HG03354 (cell line): ENCODE results near the gene CROCC2.

ENCODE experiments used
- ATAC-seq: cut with Tn5 transposase; IDR thresholded peaks from one replicate; pipeline ENCODE4 v1.9.1; 2021; ENCODE audit warnings: mild to moderate bottlenecking; ENCODE audit not compliant: unreplicated experiment, poor library complexity, severe bottlenecking

The CROCC2 gene

DNA sequence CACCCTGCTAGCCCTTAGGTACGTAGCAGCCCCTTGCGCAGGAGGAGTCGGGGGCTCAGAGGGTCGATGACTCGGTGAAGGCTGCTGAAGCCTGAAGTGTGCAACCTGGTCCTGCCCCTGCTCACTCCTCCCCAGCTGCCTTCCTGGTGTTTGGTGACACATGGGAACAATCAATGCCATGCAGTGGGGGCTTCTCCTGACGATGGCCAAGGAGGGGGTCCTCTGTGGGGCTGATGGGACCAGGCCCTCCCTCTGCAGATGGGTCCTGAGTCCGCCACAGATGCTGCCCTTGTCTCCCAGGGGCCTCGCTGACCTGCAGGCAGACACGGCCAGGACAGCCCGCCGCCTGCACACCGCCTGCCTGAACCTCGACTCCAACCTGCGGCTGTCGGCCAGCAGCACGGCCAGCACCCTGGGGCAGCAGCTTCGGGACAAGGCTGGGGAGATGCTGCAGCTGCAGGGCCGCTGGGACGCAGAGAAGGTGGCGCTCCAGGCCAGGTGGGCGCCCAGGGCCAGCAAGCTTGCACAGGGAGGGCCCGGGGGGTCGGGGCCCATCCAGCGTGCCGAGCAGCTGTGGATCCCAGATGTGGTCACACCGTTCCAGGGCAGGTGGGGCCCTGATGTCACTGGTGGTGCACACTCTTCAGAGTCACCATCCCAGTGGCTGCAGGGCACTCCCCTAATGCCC is 24.6 kb downstream of the CROCC2 start:
- ATAC-seq, result no peak

DNA sequence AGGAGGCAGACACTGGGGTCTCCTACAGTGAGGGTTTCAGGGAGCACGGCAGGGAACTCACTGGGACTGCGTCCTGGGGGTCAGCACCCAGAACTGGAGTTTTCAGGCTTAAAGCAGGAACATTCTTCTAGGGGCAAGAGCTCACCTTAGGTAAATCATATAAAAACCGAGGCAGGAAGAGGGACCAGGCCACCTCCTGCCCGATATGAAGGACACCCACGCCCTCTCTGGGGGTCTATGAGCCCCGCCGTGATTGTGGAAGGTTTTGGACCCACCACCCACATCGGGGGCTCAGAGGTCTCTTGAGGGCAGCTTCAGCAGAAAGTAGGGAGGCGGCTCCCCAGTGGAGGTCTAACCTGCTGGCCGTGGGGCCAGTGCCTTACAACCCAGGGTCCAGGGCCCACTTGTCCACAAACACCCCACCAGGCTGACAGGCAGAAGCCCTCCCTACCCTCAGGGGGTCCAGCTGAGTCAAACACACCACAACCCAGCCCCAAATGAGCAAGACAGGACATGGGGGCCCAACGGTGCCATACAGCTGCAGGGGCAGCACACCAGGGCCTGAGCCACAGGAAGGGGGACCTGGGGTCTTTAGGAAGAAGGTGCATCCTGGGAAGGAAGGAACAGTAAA is 25.3 kb downstream of the CROCC2 start:
- ATAC-seq, result no peak

DNA sequence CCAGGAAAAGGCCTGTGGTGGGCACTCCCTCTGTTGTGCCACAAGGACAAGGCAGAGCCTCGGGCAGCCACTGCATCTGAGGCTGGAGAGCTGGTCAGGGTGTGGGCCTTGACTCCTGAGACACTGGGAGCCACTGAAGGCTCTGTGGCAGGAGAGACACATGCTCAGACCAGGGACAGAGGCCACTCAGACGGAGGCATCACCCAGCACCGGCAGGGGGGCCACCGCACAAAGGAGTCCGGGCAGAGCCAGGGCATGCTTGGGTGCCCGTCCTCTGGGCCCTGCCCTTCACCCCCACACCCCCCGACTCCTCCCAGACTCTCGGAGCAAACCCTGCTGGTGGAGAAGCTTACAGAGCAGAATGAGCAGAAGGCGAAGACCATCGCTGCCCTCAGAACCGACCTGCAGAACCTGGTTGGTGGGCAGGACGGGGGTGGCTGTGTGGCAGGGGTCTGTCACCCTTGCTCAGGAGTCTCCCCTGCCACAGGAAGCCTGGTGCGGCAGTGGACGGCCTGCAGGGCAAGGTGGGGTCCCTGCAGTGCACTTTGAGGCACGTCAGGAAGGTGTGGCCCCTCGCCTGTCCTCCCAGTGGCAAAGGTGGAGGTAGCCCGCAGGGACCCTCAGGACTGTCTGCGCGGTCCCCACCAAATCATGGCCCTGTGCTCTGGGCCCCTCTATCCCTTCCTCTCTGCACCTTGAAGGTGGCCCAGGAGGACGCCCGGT is 26.0 kb downstream of the CROCC2 start:
- ATAC-seq, result no peak

DNA sequence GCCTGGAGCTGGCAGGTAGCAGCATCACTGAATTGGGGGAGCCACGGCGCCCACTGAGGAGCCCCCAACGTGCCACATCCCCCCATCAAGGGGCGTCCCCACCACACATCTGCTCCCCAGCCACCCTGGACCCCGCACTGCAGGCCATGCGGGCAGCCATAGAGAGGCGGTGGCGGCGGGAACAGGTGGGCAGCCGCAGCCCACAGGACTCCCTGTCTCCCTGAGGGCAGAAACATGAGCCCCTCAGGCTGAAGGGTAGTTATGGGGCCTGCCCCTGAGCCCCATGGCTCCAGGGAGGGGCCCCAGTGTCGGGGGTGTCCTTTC is 26.6 kb downstream of the CROCC2 start:
- no peak for ATAC-seq

DNA sequence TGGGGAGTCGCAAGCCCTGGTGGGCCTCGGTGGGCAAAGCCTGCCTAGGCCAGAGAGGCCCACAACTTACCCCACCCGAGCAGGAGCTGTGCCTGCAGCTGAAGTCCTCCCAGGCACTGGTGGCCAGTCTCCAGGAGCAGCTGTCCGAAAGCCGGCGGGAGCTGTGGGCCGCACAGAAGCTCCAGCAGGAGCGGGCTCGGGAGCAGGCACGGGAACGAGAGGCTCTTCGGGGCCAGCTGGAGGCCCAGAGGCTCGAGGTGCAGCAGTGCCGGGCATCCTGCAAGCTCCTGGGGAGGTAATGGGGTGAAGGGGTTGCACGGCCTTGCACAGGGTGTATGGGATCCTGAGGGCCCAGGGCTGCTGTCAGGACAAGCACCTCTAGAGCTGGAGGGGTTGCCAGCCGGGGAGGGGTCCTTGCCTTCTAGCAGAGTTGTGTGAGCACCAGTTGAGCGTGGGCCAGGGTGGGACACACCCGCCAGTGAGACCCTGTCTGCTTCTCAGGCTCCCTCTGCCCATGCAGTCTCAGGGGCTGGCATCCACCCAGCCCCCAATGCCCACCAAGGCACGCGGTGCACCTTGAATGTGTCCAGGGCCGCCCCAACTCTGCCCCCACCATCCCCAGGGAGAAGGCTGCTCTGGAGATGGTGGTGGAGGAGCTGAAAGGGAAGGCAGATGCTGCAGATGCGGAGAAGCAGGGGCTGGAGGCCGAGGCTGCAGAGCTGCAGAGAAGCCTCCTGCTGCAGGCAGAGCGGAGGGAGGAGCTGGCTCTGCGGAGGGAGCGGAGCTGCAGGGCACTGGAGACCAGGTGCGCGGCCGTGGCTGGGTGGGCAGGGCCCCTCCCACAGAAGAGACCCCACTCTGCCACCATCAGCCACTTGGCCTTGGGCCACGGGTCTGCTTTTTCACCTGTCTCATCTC is 27.2 kb downstream of the CROCC2 start:
- ATAC-seq, result no peak

DNA sequence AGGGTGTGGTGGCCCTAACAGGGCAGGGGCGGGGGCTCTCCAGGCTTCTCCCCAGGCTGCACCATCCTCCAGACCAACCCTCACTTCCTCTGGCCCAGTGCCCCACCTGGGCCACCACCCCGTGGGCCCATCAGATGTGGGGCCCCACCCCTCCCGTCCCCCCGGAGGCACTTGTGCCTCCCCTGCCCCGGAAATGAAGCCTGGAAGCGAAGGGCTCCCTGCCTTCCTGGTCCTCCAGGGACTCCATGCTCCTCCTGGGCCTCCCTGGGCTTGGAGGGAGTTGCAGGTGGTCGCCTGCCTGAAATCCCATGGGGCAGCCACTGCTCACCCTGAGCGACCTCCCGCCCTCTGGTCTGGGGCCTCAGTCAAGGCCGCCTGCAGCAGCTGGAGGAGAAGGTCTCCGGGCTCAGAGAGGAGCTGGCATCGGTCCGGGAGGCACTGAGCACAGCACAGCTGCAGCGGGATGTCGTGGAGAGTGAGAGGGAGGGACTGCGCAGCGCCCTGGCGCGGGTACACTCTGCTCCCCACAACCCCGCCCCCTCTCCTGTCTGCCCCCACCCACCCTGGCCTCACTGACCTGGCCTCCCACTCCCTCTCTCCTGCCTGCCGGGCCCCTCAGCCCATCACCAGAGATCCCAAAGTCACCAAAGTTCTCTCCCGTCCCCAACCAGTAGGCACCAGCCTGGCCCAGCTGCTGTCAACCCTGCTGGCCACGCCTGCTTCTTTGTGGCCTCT is 28.0 kb downstream of the CROCC2 start:
- ATAC-seq, result no peak

DNA sequence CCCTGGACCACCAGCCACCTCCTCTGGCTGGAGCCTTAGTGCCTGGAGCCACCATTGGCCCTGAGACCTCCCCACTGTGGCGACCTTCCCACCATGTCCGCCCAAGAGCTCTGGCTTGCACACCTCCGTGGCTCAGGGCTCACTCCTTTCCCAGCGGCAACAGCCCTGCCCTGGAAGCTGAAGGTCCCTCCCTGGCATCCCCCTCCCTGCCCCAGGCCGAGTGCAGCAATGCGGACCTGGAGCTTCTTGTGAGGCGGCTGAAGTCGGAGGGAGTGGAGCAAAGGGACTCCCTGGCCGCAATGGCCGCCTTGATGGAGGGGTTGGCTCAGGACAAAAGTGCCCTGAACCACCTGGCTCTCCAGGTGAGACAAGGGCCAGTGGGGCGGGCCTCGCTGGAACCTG is 28.6 kb downstream of the CROCC2 start:
- no peak for ATAC-seq

DNA sequence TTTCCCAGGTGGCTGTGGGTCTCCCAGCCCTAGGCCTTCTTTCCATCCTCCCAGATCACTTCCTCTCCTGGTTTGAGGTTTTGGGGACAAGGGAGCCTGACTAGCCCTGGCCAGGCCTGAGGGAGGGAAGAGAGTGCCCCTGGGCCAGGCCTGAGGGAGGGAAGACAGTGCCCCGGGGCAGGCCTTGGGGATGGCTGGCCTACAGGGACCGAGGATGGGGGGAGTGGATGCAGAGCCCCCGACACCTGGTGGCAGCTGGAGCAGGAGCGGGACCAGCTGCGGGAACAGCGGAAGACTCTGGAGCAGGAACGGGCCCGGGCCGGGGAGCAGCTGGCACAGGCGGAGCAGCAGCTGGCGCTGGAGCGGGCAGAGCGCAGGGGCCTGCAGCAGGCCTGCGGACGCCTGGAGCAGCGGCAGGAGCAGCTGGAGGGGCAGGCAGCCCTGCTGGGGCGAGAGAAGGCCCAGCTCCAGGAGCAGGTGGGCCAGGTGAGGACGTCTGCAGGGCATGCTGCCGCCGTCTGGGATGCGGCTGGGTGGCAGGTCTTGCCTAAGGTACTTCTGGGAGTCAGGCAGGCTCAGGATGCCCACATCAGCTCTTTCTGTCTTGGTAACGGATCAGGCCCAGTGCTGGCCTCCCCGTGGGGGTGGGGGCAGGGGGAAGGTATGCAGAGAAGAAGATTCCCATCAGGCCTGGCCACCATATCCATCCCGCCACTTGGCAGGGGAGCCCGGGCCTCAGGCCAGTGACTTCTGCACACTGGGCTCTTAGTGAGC is 29.2 kb downstream of the CROCC2 start:
- ATAC-seq, result no peak

DNA sequence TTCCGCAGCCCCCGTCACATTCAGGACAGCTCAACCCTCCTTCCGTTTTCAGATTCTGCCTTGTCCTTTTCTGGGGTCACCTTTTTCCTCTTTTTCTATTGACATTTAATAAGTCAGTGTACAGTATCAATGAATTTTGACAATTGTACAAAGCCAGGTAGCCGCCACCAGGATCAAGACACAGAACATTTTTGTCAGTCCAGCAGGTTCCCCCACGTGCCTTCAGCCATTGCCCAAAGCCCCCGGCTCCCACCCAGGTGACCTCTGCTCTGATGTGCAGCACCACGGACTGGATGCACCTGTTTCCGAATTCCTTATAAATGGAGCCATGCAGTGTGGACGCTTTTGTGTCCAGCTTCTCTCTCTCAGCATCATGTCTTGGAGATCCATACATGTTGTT is 30.0 kb downstream of the CROCC2 start:
- no peak for ATAC-seq

DNA sequence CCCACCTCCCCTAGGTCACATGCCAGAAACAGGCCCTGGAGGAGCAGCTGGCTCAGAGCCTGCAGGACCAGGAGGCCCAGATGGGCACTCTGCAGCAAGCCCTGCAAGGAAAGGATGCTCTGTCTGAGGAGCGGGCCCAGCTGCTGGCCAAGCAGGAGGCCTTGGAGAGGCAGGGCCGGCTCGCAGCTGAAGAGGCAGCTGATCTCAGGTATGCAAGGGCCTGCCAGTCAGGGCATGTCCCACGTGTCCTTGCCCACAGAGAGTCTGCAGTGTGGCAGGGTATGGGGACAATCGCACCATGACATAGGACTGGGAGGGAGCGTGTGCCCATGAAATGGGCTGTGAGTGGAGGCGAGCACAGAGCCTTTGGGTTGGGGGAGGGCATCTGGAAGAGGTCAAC is 39.9 kb downstream of the CROCC2 start:
- no peak for ATAC-seq

DNA sequence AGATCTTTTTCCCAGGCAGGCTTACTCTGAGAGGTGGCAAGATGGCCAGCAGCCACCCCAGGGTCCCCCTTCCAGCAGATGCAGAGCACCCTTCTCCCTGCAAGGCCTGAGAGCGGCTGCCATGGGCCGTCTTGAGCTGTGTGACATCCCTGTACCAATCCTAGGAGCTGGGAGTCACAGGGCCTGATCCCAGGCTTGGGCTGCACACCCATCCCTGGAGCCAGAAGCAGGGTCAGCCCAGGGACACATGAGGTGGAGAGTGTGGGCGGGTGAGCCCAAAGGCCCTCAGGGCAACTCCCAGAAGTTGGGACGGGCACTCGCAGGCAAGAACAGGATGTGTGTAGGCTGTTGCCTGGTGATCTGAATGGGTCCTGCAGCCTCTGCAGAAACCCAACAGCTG is 40.5 kb downstream of the CROCC2 start:
- ATAC-seq, result no peak

DNA sequence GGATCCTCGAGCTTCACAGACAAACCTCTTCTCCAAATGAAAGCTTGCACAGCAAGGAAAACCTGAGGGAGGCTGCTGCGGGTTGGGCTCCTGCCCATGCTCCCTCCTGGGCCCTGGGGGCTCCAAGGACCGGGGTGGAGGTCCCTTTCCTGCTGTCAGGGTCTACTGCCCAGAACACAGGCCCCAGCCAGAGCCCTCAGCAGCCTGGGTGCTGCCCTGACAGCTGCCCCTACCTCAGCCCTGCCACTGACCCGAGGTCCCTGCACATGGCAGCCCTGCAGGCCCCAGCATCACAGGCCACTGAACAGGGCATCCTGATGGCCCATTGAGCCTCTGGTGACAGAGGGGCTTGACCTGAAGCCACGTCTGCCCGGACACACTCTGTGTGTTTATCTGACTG is 41.0 kb downstream of the CROCC2 start:
- ATAC-seq, result no peak

DNA sequence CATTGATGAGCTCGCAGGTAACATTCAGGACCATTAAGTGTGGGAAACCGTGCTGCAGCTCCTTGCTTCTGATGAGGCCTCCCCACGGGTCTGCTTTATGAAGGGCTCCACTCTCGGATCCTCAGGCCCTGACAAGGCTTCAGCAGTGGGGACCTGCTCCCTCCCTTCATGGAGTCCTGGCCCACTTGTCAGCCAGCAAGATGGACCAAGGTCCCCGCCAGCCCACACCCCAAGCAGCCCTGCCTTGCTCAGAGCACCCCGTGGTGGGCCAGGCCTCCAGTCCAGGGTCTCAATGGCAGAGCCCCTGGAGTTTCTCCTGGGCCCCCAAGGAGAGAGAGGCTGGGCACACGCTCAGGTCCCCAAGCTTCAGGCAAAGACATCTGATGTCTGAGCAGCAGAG is 41.5 kb downstream of the CROCC2 start:
- ATAC-seq, result no peak

DNA sequence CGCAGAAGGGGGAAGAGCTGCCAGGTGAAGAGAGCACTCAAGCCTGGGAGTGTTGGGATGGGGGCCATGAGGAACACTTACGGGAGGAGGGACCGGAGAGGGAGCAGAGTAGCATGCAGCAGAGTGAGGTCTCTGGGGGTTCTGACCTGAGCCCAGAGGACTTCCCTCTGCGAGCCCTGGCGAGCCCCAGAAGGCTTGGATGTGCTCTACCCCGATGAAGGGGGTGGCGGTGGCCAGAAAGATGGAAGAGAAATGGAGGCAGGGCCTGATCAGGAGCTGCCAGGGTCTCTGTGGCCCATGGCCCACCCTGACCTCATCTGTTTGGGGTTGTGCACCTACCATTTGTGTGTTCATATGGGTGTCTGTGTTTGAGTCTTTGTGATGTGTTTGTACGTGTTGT is 42.0 kb downstream of the CROCC2 start:
- ATAC-seq, result no peak

DNA sequence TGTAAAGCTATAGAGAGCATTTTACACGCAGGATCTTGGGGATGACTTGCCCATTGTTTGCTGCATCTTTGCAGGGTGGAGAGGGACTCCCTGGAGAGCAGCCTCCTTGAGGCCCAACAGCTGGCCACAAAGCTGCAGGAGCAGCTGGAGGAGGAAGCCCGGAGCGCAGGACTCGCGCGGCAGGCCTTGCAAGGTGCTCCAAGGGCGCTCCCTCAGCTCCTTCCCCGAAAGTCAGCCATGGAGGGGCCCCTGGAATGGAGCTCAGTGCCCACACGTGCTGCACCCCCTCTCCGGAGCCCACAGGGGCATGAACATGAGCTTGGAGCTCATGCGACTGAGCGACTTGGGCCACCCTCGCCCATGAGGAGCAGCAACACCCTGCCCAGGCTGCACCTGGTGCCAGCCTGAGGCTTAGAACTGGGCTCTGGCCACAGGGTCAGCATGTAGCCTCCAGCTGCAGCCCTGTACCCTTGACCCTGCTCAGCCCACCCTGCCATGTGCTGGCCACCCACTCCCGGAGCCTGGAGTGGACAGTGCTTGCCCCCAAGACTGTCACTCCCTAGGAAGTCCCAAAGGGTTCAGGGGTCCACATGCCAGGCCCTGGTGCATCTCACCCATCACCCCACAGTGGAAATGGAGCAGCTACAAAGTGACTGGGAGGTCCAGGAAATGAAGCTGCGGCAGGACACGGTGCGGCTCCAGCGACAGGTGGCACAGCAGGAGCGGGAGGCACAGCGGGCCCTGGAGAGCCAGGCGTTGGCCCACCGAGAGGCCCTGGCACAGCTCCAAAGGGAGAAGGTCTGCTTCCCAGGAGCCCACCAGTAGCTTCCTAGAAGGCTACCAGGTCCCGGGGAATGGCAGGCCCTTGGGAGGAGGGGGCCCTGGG is 43.0 kb downstream of the CROCC2 start:
- ATAC-seq, result no peak

DNA sequence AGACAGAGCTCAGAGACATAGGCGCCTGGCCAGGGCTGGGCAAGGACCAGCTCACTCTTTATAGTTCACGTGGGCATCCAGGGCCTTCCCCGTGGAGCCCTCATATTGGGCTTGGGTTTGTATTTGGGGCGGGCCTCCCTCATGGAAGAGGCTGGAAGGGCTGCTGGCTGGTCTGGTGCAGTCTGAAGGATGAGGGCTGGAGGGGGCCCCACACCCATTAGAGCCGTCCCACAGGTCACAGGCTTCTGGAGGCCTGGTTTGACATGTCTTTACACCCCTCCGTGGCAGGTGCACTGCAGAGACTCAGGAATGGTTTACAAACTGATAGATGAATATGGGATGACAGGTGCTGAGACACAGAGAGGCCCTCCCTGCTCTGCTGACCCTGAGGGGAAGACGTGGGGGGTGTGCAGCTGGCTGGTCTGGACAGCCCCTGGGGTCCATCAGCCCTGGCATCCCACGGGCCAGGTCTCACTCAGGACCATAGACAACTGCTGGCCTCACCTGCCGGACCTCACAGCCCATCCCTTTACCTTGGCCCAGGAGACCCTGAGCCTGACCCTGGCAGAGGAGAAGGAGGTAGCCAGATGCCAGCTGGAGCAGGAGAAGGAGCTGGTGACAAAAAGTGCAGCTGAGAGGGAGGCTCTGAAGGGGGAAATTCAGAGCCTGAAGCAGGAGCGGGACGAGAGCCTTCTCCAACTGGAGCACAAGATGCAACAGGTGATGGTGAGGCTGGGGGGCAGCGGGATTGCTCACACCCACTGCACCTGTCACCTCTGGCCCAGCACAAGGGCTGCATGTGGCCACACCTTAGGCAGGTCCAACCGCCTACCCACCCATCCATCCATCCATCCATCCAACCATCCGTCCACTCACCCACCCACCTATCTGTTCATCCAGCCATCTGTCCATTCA is 43.9 kb downstream of the CROCC2 start:
- ATAC-seq, result no peak

DNA sequence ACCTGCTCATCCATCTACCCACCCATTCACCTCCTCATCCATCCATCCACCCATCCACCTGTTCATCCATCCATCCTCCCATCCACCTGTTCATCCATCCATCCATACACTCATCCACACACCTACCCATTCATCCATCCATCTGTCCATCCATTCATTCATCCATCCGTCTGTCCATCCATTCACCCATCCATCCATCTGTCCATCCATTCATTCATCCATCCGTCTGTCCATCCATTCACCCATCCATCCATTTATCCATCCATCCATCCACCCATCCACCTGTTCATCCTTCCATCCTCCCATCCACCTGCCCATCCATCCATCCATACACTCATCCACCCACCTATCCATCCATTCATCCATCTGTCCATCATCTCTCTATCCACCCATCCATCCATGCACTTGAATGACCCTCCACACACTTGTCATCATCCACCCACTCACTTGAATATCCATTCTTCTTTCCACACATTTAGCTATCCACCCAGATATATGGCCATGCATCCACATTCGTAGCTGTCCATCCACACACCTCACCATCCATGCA is 45.0 kb downstream of the CROCC2 start:
- no peak for ATAC-seq
